SK-N-SH treated with all-trans-retinoic acid at 6 μM for 48 hours (cell line): ENCODE results near the gene AMACR.

Experiments
- ISL1 ChIP-seq: fragments of 250-450 bp; sonication (Bioruptor Pico); IDR thresholded peaks from 2 replicates; pipeline ENCODE4 v2.1.2; 2022; ENCODE audit warnings: mild to moderate bottlenecking, moderate library complexity
- PATZ1 ChIP-seq: fragments of 250-450 bp; sonication (Bioruptor Pico); IDR thresholded peaks from 2 replicates; pipeline ENCODE4 v1.8.0; 2020; ENCODE audit warnings: mild to moderate bottlenecking, moderate library complexity, borderline replicate concordance

GRCh38 chr5:34040472-34040871, 32.6 kb upstream of the AMACR start:
- no peak for TF ChIP-seq ISL1
- no peak for TF ChIP-seq PATZ1 (CRISPR knock-in tag)
